Measurements from ENCODE around the gene ZDHHC11.
"Not testable (repeated sequence)": the region's sequence is repeated elsewhere in the genome, so short reads cannot be mapped to it uniquely, and the experiment has no call there.

ZDHHC11 gene

DNA sequence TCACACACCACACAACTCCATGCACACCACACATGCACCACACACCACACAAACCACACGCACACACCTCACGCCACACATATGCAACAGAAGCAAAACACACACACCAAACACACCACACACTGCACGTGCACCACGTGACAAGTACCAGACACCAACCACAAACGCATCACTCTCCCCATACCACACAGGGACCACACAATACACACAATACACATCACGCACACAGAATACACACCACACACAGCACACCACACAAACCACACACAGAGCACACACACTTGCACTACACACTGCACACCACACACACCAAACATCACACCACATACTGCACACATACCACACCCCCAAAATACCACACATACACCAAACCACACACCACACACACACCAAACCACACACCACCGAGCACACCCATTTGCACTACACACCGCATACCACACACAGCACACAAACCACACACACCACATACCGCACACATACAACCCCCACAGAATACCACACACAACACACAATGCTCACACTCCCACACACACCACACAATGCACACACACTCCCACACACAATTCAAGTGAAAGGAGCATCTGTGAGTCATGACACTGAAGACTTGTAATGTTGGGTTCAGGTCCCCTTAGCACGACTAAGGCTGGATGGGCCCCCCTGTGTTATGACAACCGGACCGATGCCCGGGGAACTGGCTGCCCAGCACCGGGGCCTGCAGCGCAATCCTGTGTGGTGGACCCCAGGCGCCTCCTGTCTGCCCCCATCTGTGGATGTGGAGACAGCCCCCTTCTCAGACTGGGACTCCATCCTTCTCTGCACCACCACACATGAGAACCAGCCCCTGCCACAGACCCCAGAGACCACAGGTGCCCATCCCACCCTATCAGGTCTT, 6.0 kb upstream of the ZDHHC11 start:
- FAIRE-seq, result no peak

- no peak for FAIRE-seq
Measured at GRCh38 chr5:855771-856530, 5.2 kb upstream of the ZDHHC11 start.

DNA sequence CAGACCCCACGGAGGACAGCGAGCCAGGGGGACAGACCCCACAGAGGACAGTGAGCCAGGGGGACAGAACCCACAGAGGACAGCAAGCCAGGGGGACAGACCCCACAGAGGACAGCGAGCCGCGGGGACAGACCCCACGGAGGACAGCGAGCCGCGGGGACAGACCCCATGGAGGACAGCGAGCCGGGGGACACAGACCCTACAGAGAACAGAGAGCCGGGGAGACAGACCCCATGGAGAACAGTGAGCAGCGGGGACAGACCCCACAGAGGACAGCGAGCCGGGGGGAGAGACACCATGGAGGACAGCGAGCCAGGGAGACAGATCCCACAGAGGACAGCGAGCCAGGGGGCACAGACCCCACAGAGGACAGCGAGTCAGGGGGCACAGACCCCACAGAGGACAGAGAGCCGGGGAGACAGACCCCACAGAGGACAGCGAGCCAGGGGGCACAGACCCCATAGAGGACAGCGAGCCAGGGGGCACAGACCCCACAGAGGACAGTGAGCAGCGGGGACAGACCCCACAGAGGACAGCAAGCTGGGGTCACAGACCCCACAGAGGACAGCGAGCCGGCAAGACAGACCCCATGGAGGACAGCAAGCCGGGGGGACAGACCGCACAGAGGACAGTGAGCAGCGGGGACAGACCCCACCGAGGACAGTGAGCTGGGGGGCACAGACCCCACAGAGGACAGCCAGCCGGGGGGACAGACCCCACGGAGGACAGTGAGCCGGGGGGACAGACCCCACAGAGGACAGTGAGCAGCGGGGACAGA, 4.4 kb upstream of the ZDHHC11 start:
- FAIRE-seq, result no peak

DNA sequence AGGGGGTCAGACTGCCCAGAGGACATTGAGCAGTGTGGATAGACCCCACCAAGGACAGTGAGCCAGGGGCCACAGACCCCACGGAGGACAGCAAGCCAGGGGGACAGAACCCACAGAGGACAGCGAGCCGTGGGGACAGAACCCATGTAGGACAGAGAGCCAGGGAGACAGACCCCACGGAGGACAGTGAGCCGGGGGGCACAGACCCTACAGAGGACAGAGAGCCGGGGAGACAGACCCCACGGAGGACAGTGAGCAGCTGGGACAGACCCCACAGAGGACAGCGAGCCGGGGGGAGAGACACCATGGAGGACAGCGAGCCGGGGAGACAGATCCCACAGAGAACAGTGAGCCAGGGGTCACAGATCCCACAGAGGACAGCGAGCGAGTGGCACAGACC, 3.4 kb upstream of the ZDHHC11 start:
- FAIRE-seq, result no peak

GRCh38 chr5:853416-854090, 2.8 kb upstream of the ZDHHC11 start:
- FAIRE-seq, result not testable (repeated sequence)

DNA sequence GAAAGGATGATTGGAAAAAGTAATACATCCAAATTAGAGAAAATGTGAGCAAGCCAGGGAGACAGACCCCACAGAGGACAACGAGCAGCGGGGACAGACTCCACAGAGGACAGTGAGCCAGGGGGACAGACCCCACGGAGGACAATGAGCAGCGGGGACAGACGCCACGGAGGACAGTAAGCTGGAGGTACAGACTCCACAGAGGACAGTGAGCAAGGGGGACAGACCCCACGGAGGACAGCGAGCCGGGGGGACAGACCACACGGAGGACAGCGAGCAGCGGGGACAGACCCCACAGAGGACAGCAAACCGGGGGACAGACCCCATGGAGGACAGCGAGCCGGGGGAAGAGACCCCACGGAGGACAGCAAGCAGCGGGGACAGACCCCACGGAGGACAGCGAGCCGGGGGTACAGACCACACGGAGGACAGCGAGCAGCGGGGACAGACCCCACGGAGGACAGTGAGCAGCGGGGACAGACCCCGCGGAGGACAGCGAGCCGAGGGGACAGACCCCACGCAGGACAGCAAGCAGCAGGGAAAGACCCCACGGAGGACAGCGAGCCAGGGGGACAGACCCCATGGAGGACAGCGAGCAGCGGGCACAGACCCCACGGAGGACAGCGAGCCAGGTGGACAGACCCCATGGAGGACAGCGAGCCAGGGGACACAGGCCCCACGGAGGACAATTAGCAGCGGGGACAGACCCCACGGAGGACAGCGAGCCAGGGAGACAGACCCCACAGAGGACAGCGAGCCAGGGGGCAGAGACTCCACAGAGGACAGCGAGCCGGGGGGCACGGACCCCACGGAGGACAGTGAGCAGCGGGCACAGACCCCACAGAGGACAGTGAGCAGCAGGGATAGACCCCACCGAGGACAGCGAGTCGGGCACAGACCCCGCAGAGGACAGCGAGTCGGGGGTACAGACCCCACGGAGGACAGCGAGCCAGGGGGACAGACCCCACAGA, 1.9 kb upstream of the ZDHHC11 start:
- FAIRE-seq, result no peak

GRCh38 chr5:852018-852417, 1.2 kb upstream of the ZDHHC11 start:
- FAIRE-seq, result no peak

GRCh38 chr5:851553-851952, 767 bp upstream of the ZDHHC11 start:
- no peak for FAIRE-seq

DNA sequence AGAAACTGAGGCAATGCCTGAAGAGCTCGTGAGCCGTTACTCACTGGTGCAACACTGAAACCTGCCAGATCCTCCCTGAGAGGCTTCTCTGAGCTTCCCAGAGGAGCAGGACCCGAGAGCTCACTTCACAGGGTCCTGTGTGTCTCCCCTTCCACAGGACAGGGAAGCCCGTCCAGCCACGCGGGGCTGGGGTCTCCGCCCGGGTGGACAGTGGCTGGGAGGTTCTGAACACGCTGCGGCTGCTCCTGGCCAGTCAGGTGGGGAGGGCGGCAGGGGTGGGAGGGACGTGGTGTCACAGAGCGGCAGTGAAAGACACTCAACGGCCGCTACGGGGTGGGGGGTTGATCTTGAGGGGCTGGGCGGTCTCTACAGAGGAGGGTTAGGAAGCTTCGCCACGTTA, 290 bp upstream of the ZDHHC11 start:
- no peak for FAIRE-seq

GRCh38 chr5:849651-850301, 1.0 kb downstream of the ZDHHC11 start:
- FAIRE-seq, result no peak

DNA sequence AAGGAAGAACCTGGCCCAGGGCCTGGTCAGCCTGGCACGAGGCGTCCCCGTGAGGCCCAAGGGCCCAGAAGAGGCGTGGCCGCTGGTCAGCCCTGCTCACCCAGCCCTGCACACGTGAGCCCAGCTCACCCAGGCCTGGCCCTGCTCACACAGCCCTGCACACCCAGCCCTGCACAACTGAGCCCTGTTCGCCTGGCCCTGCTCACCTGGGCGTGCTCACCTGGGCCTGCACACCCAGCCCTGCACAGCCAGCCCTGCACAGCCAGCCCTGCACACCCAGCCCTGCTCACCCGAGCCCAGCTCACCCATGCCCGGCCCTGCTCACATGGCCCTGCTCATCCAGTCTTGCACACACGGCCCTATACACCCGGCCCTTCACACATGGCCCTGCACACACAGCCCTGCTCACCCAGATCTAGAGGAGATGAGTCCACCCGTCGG, 2.1 kb downstream of the ZDHHC11 start:
- no peak for FAIRE-seq

GRCh38 chr5:847736-848135, 3.0 kb downstream of the ZDHHC11 start:
- FAIRE-seq, result not testable (repeated sequence)

DNA sequence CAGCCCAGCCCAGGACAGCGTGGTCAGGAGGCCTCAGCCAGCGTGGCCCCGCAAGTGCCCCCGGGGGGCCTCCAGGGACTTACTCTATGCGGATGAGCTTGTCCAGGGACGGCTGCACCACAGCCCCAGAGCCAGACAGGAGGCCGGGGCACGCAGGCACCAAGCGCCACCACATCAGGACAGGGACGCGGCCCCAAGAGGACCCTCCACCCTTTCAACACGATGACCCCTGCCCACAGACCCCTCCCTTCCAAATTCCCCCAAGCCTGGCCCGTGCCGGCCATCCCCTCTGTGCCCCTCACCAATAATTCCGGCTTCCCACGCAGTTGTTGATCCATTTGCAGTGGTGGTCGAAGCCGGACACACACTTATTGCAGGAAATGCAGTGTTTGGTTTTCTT, 3.6 kb downstream of the ZDHHC11 start:
- not testable (repeated sequence) for FAIRE-seq

DNA sequence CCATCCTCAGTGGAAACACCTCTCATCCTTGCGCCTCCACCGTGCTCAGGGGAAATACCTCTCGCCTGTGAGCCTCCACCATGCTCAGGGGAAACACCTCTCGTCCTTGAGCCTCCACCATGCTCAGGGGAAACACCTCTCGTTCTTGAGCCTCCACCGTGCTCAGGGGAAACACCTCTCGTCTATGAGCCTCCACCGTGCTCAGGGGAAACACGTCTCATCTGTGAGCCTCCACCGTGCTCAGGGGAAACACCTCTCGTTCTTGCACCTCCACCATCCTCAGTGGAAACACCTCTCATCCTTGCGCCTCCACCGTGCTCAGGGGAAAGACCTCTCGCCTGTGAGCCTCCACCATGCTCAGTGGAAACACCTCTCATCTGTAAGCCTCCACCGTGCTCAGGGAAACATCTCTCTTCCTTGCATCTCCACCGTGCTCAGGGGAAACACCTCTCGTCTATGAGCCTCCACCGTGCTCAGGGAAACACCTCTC, 4.1 kb downstream of the ZDHHC11 start:
- not testable (repeated sequence) for FAIRE-seq

DNA sequence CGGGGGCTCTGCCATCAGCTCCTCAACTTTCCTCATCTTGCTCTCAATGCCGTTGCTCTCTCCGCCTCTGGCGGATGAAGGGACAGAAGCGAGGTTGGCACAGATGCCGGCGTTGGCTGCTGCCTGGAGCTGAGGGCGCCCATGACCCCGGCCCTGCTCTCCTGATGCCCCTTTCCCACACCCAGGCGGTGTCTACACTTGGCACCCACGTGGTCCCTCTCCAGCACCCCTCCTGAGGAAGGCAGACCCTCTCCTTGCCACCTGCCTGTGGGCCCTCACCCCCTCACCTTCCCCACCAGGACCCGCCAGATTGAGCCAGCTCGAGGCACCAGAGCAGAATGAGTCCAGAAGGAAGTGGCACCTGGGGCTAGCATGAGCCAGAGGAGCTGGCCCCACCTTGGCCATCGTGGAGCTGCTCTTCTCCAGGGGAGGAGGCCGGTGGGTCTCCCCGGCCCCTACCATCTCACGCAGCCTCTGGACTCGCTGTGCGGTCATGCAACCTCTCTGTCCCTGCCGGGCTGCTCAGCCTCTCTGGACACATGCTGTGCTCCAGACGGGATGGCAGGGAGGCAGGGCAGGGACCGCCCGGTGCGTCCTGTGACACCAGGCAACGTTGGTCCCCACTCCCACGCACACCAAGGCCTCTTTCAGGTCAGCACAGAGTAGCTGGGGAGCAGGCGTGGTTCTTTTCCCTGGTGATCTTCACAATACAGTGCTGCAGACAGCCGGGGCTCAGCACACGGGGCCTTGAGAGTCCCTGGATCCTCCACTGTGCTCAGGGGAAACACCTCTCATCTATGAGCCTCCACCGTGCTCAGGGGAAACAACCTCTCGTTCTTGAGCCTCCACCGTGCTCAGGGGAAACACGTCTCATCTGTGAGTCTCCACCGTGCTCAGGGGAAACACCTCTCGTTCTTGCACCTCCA, 4.8 kb downstream of the ZDHHC11 start:
- not testable (repeated sequence) for FAIRE-seq

- FAIRE-seq, result not testable (repeated sequence)
Measured at GRCh38 chr5:845031-845675, 5.6 kb downstream of the ZDHHC11 start.

GRCh38 chr5:844426-844825, 6.4 kb downstream of the ZDHHC11 start:
- FAIRE-seq, result not testable (repeated sequence)

DNA sequence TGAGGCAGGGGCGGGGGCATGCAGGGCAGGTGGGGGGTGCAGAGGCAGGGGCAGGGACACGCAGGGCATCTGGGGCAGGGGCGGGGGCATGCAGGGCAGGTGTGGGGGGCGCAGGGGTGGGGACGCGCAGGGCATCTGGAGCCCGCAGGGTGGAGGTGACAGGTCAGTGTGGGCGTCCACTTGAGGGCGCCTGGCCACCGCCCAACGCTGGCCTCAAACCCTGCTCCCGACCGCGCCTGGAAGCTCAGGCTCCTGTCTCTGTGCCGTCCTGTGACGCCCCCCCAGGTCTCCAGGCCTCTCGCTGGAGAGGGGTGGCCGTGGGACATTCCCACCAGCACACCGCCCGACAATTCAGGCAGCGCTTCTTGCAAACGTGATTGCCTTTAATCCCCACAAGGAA, 6.9 kb downstream of the ZDHHC11 start:
- FAIRE-seq, result not testable (repeated sequence)

DNA sequence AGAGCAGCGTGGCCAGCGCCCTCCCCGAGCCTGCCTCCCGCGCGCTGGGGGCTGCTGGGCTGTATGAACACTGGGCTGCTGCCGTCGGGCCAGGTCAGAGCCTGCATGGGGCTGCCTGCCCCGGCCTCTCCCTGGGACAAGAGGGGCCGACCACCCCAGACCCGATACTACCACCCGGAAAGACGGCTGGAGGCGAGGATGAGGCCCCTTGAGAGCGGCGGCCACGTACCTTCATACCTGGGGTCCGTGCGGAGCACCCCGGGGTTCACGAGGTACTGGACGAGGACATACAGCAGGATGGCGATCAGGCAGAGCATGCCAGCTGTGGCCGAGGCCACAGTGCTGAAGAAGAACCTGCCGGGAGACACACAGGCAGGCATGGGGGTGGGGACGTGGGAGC, 7.4 kb downstream of the ZDHHC11 start:
- FAIRE-seq, result not testable (repeated sequence)

Data from A204.1 (cell line).